Measurements from ENCODE around the gene NSA2.
"Not testable (repeated sequence)": the region's sequence is repeated elsewhere in the genome, so short reads cannot be mapped to it uniquely, and the experiment has no call there.

NSA2 gene

DNA sequence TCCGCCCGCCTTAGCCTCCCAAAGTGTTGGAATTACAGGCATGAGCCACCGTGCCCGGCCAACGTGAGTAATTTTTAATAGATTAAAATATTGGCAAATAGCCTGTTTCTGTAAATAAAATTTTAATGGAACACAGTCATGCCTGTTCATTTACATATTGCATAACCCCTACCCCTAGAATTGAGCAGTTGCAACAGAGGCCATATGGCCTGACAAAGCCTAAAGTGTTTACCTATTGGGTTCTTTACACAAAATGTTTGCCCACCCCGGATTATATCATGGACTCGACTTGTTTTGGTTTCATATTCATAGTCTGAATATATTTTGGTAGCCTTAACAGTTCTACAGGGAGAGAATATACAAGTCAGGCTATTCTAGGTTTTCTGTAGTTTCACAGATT lies 5.3 kb downstream of the NSA2 start:
- no peak for DNase-seq (ENCODE audit: low spot score)
- TF ChIP-seq, protein P1, sequence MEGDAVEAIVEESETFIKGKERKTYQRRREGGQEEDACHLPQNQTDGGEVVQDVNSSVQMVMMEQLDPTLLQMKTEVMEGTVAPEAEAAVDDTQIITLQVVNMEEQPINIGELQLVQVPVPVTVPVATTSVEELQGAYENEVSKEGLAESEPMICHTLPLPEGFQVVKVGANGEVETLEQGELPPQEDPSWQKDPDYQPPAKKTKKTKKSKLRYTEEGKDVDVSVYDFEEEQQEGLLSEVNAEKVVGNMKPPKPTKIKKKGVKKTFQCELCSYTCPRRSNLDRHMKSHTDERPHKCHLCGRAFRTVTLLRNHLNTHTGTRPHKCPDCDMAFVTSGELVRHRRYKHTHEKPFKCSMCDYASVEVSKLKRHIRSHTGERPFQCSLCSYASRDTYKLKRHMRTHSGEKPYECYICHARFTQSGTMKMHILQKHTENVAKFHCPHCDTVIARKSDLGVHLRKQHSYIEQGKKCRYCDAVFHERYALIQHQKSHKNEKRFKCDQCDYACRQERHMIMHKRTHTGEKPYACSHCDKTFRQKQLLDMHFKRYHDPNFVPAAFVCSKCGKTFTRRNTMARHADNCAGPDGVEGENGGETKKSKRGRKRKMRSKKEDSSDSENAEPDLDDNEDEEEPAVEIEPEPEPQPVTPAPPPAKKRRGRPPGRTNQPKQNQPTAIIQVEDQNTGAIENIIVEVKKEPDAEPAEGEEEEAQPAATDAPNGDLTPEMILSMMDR (IDR thresholded peaks at IDR 0.05; ENCODE audit: borderline replicate concordance, control extremely low read depth, extremely low read depth, insufficient read depth, missing control alignments), result no peak
- in situ Hi-C loops (cut with MboI; ENCODE audit: low sequenced_read_pairs, unreplicated experiment), result no loop called here

- in situ Hi-C loops (cut with MboI; ENCODE audit: low sequenced_read_pairs, unreplicated experiment), result no loop called here
- TF ChIP-seq, protein P1 (IDR thresholded peaks at IDR 0.05; ENCODE audit: borderline replicate concordance, control extremely low read depth, extremely low read depth, insufficient read depth, missing control alignments), result no peak
- no peak for DNase-seq (ENCODE audit: low spot score)
These were observed 11.6 kb downstream of the NSA2 start for GRCh38 chr5:74778609-74779008.

DNA sequence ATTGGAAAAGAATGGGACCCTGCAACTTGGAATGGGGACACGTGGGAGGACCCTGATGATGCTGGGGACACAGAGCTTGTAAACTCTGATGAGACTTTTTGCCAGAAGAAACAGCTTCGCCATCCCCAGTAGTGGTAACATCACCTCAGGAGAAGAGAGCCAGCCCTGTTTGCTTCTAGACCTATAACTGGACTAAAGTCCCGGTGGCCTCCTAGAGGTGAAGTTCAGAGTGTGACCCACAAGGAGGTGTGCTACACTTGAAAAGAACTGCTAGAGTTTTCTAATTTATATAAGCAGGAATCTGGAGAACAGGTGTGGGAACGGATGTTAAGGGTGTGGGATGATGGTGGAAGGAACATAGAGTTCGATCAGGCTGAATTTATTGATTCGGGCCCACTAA lies 19.8 kb downstream of the NSA2 start:
- in situ Hi-C loops (cut with MboI; ENCODE audit: low sequenced_read_pairs, unreplicated experiment), result no loop called here
- no peak for DNase-seq (ENCODE audit: low spot score)
- TF ChIP-seq, protein P1 (IDR thresholded peaks at IDR 0.05; ENCODE audit: borderline replicate concordance, control extremely low read depth, extremely low read depth, insufficient read depth, missing control alignments), result no peak

DNA sequence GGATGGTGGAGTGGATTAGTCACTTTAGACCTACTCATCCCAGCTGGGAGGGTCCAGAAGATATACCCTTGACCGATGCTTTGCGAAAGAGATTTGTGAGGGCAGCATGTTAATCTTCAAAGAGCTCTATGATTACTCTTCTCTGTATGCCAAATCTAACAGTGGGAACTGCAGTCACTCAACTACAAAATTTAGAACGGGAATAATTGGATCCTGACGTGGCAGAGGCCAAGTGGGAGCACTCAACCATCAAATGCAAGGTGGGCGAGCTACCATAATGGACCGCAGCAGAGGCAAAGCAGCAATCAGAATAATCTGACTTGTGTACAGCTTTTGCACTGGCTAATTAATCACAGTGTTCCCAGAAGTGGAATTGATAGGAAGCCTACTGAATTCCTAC lies 20.4 kb downstream of the NSA2 start:
- TF ChIP-seq, protein P1 (IDR thresholded peaks at IDR 0.05; ENCODE audit: borderline replicate concordance, control extremely low read depth, extremely low read depth, insufficient read depth, missing control alignments), result no peak
- in situ Hi-C loops (cut with MboI; ENCODE audit: low sequenced_read_pairs, unreplicated experiment), result no loop called here

GRCh38 chr5:74791669-74792068 lies 24.6 kb downstream of the NSA2 start:
- DNase-seq (ENCODE audit: low spot score); in situ Hi-C loops (cut with MboI; ENCODE audit: low sequenced_read_pairs, unreplicated experiment): not testable (repeated sequence)

More for the DNA sequence above, 20.4 kb downstream of the NSA2 start:
- no peak for DNase-seq (ENCODE audit: low spot score)

GRCh38 chr5:74798977-74799911 lies 32.2 kb downstream of the NSA2 start:
- TF ChIP-seq, protein P1 (IDR thresholded peaks at IDR 0.05; ENCODE audit: borderline replicate concordance, control extremely low read depth, extremely low read depth, insufficient read depth, missing control alignments), result no peak
- in situ Hi-C loops (cut with MboI; ENCODE audit: low sequenced_read_pairs, unreplicated experiment), result no loop called here
- DNase-seq (ENCODE audit: low spot score), result no peak

- TF ChIP-seq, protein P1 (IDR thresholded peaks at IDR 0.05; ENCODE audit: borderline replicate concordance, control extremely low read depth, extremely low read depth, insufficient read depth, missing control alignments), result no peak
- in situ Hi-C loops (cut with MboI; ENCODE audit: low sequenced_read_pairs, unreplicated experiment), result no loop called here
- DNase-seq (ENCODE audit: low spot score), result no peak
These were observed 34.1 kb downstream of the NSA2 start for GRCh38 chr5:74801197-74801596.
